Measurements from ENCODE around the gene BICDL1. TPM values are rescaled to one million over a fixed set of nuclear protein-coding genes. Genes with fewer than 3 reads are reported as not detected.

The BICDL1 gene
- total RNA-seq, 1 donor from 2014 or later, result not detected

DNA sequence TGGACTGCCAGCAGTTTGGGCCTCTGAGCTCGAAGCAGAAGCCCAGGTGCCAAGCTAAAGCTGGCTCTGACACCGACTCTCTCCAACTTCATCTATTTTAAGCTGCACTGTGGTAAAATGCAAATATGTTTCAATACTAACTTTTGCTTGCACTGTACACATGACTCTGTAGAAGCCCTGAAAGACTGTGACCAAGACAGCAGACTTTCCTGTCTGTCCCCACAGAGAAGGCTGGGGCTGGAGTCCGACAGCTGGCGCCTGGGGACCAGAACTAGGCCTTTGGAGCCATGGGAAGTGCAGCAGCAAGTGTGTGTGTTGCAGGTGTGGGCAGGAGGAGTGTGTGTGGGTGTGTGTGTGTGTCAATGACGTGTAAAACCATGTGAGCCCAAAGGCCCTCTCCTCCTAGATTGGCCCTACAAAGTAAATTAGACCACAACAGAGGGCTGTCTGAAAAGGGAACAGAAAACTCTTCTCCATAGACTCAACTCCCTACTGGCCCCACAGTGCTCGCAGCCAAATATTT is 143.9 kb downstream of the BICDL1 start:
- Mint-ChIP-seq H3K4me3 (ENCODE audit: unreplicated experiment) (no peak overlapping the region), H3K27me3 (ENCODE audit: unreplicated experiment) (no peaks in the 10 kb centered on the region), H3K9me3 (ENCODE audit: unreplicated experiment) (no peaks in the 10 kb centered on the region), H3K27ac (ENCODE audit: unreplicated experiment) (no peak overlapping the region), H3K4me1 (ENCODE audit: unreplicated experiment) (no peaks in the 10 kb centered on the region), H3K36me3 (ENCODE audit: unreplicated experiment) (peaks cover 39% of the 10 kb centered on the region)
- DNase-seq (ENCODE audit: extremely low spot score, unreplicated experiment), result no peak
- TF ChIP-seq, protein P1, sequence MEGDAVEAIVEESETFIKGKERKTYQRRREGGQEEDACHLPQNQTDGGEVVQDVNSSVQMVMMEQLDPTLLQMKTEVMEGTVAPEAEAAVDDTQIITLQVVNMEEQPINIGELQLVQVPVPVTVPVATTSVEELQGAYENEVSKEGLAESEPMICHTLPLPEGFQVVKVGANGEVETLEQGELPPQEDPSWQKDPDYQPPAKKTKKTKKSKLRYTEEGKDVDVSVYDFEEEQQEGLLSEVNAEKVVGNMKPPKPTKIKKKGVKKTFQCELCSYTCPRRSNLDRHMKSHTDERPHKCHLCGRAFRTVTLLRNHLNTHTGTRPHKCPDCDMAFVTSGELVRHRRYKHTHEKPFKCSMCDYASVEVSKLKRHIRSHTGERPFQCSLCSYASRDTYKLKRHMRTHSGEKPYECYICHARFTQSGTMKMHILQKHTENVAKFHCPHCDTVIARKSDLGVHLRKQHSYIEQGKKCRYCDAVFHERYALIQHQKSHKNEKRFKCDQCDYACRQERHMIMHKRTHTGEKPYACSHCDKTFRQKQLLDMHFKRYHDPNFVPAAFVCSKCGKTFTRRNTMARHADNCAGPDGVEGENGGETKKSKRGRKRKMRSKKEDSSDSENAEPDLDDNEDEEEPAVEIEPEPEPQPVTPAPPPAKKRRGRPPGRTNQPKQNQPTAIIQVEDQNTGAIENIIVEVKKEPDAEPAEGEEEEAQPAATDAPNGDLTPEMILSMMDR (IDR thresholded peaks at IDR 0.05), result no peak

DNA sequence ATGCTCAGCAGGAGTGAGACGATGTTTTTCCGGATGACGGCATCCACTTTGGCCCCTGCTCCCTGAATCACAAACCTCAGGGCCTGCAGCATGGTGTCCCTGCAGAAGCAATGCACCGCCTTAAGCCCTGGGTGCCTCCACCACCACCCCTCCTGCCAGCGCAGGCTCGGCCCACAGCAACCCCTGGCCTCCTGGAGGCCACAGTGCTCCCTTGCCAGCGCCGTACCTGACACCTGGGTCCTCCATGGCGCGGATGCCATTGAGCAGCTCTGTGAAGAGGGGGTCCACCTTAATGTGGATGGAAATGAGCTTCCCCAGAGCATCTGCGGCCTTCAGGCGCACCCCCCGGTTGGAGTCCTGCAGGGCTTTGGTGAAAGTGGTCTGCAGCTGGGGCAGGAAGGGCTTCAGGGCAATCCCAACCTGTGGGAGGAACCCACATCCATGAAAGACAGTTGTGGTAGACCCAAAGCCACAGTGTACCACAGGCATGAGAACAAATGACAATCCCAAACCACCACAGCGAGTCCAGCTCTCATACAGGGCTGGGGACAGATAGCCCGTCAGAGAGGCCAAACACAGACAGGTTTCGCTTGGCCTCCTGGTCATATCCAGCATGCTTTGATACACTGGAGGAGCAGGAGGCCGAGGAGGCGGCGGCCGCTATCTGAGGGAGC is 145.4 kb downstream of the BICDL1 start:
- DNase-seq (ENCODE audit: extremely low spot score, unreplicated experiment), result no peak

DNA sequence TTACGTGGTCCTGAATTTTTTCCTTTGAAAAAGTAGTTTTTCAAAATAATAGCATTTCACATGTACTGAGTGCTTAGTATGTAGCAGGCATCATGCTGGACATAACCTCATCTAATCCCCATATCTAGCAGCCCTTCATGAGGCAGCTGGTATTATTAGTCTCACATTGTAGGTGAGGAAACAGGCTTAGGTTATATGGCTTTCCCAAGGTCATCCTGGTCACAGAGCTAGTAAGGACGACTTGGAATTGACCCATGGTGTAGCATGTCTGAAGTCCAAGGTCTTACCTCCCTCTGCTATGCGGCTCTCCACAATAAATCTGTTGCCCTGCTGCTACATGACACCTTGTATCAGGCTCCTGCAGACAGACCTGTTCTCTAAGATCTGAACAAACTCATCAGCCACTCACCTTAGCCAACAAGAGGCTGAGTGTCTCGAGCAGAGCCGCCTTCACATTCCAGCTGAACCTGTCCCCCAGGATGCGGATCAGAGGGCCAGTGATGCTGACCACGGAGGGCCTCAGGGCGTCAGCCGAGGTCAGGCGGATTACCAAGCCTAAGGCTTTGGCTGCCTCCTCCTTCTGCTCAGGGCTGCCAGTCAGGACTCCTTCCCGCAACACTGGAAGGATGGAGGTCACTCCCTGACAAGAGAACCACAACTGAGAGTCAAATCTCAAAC is 147.2 kb downstream of the BICDL1 start:
- no peaks in the 10 kb centered on the region for H3K4me1 Mint-ChIP-seq (ENCODE audit: unreplicated experiment)
- H3K4me3 Mint-ChIP-seq (ENCODE audit: unreplicated experiment), result no peak overlapping the region
- H3K36me3 Mint-ChIP-seq (ENCODE audit: unreplicated experiment), result peaks cover 44% of the 10 kb centered on the region
- no peak overlapping the region for H3K27ac Mint-ChIP-seq (ENCODE audit: unreplicated experiment)
- DNase-seq (ENCODE audit: extremely low spot score, unreplicated experiment), result no peak
- H3K27me3 Mint-ChIP-seq (ENCODE audit: unreplicated experiment), result no peaks in the 10 kb centered on the region
- no peaks in the 10 kb centered on the region for H3K9me3 Mint-ChIP-seq (ENCODE audit: unreplicated experiment)
- TF ChIP-seq, protein P1 (IDR thresholded peaks at IDR 0.05), result no peak

More for the DNA sequence above, 145.4 kb downstream of the BICDL1 start:
- no peak overlapping the region for H3K27ac Mint-ChIP-seq (ENCODE audit: unreplicated experiment)
- H3K4me1 Mint-ChIP-seq (ENCODE audit: unreplicated experiment), result no peaks in the 10 kb centered on the region
- H3K4me3 Mint-ChIP-seq (ENCODE audit: unreplicated experiment), result no peak overlapping the region
- no peaks in the 10 kb centered on the region for H3K9me3 Mint-ChIP-seq (ENCODE audit: unreplicated experiment)
- no peaks in the 10 kb centered on the region for H3K27me3 Mint-ChIP-seq (ENCODE audit: unreplicated experiment)
- H3K36me3 Mint-ChIP-seq (ENCODE audit: unreplicated experiment), result peaks cover 35% of the 10 kb centered on the region
- TF ChIP-seq, protein P1 (IDR thresholded peaks at IDR 0.05), result no peak

DNA sequence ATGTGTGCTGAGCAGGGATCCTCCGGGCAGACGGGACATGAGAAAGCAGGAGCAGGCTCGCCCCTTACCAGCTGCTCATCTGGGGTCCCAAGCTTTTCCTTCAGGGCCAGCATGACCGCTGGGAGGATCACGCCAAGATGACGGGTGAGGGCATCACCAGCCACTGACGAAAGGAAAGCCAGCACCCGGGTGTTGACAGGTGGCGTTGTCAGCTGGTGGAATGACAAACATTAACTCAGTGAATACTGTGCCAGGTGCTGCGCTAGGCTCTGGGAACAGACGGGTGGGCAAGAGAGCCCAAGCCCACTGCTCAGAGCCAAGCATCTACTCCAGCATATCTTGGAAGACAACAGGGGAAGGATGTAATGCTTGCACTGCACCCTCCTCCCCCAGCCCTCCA is 148.8 kb downstream of the BICDL1 start:
- Mint-ChIP-seq H3K4me3 (ENCODE audit: unreplicated experiment) (no peak overlapping the region), H3K36me3 (ENCODE audit: unreplicated experiment) (peaks cover 46% of the 10 kb centered on the region), H3K4me1 (ENCODE audit: unreplicated experiment) (no peaks in the 10 kb centered on the region), H3K27me3 (ENCODE audit: unreplicated experiment) (no peaks in the 10 kb centered on the region), H3K27ac (ENCODE audit: unreplicated experiment) (no peak overlapping the region), H3K9me3 (ENCODE audit: unreplicated experiment) (no peaks in the 10 kb centered on the region)
- TF ChIP-seq, protein P1 (IDR thresholded peaks at IDR 0.05), result no peak
- no peak for DNase-seq (ENCODE audit: extremely low spot score, unreplicated experiment)

DNA sequence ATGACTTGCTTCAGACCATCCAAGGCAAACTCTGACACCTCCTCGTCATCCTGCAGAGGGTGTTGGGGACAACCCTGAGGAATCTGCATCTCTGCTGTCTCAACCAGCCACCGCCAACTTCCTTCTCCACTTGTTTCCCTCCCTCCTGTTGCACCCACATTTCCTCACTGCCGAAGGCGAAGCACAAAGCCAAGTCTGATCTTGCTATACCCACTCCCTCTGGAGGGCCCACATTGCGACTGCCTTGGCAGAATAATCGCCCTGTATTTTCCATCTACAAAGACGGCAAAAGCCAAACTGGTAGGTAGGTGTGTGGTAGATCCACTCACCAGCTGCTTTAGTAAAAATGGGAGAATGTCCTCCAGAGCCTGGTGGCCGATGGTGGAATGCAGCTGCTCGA is 149.3 kb downstream of the BICDL1 start:
- H3K27me3 Mint-ChIP-seq (ENCODE audit: unreplicated experiment), result no peaks in the 10 kb centered on the region
- H3K27ac Mint-ChIP-seq (ENCODE audit: unreplicated experiment), result no peak overlapping the region
- H3K36me3 Mint-ChIP-seq (ENCODE audit: unreplicated experiment), result peaks cover 48% of the 10 kb centered on the region
- no peaks in the 10 kb centered on the region for H3K9me3 Mint-ChIP-seq (ENCODE audit: unreplicated experiment)
- H3K4me1 Mint-ChIP-seq (ENCODE audit: unreplicated experiment), result no peaks in the 10 kb centered on the region
- TF ChIP-seq, protein P1 (IDR thresholded peaks at IDR 0.05), result no peak
- no peak overlapping the region for H3K4me3 Mint-ChIP-seq (ENCODE audit: unreplicated experiment)
- no peak for DNase-seq (ENCODE audit: extremely low spot score, unreplicated experiment)

All from osteocyte (in vitro differentiated cells).